Colonic mucosa (tissue), 4 donors: ENCODE data around the gene UNC5A. TPM values are rescaled to one million over a fixed set of nuclear protein-coding genes. Genes with fewer than 3 reads are reported as not detected.

ENCODE experiments used
- DNase-seq: peaks from one replicate; pipeline ENCODE4 v3.0.0-alpha.2; 2020
- H3K27ac ChIP-seq: fragments of 200-600 bp; one replicate; pipeline ENCODE4 v1.8.0; 2021
- H3K27me3 ChIP-seq: fragments of 200-600 bp; one replicate; pipeline ENCODE4 v1.8.0; 2021
- H3K36me3 ChIP-seq: fragments of 200-600 bp; one replicate; pipeline ENCODE4 v1.8.0; 2021
- H3K4me1 ChIP-seq: fragments of 200-600 bp; one replicate; pipeline ENCODE4 v1.8.0; 2021; ENCODE audit warnings: mild to moderate bottlenecking
- H3K4me3 ChIP-seq: fragments of 200-600 bp; one replicate; pipeline ENCODE4 v1.8.0; 2021
- H3K9ac ChIP-seq, 2 donors: one replicate each; pipeline ENCODE4 v1.7.0; 2013; ENCODE audit warnings: control low read depth in 2 of 2, low read depth in 2 of 2, low read length in 2 of 2
- H3K9me3 ChIP-seq: fragments of 200-600 bp; one replicate; pipeline ENCODE4 v1.8.0; 2021
- CTCF ChIP-seq: fragments of 200-600 bp; IDR thresholded peaks from one replicate; pipeline ENCODE4 v1.8.0; 2022; ENCODE audit warnings: antibody characterized with exemption, mild to moderate bottlenecking
- intact Hi-C: fragments of 100-400 bp; cut with DNase I; formaldehyde crosslinking; loops from one replicate; pipeline ENCODE4 v1.14.1; 2022
- total RNA-seq, 2 donors: library from RNA; stranded (reverse); fragmentation: NEBNext Ultra II Directional in 1 of 2; extraction: Animal tissue kit (Norgen Biotek cat#: 25700) in 1 of 2; gene quantifications; one replicate each; pipeline ENCODE4 v1.2.1, GENCODE V29; 2021
- donor health status: healthy.
- donor health status: DM: no; HTN: no; CAD: no.
- donor health status: DM: no; HTN: no; CAD: no.

Gene UNC5A
- total RNA-seq, 2 donors from 2014 or later = not detected

- Histone ChIP-seq H3K4me3 (no peak overlapping the region), H3K27ac (no peak overlapping the region), H3K36me3 (no peaks in the 10 kb centered on the region), H3K4me1 (no peaks in the 10 kb centered on the region), H3K9me3 (no peaks in the 10 kb centered on the region), H3K27me3 (peaks cover 4% of the 10 kb centered on the region), H3K9ac (no peak overlapping the region)
- no peak for TF ChIP-seq CTCF
- intact Hi-C loops = no loop called here
- DNase-seq = no peak
These were observed 10.9 kb upstream of the UNC5A start for GRCh38 chr5:176799488-176799887.

GRCh38 chr5:176800024-176800423 lies 10.3 kb upstream of the UNC5A start:
- TF ChIP-seq CTCF = no peak
- H3K27me3 ChIP-seq = peaks cover 4% of the 10 kb centered on the region
- intact Hi-C loops = no loop called here

GRCh38 chr5:176802116-176802784 lies 8.1 kb upstream of the UNC5A start:
- no peaks in the 10 kb centered on the region for H3K4me1 ChIP-seq
- no peak for TF ChIP-seq CTCF
- no peaks in the 10 kb centered on the region for H3K36me3 ChIP-seq
- peaks cover 4% of the 10 kb centered on the region for H3K27me3 ChIP-seq
- no peak overlapping the region for H3K4me3 ChIP-seq
- no peak overlapping the region for H3K27ac ChIP-seq
- DNase-seq = no peak
- no peaks in the 10 kb centered on the region for H3K9me3 ChIP-seq
- no peak overlapping the region for H3K9ac ChIP-seq
- intact Hi-C loops = no loop called here

More at GRCh38 chr5:176800024-176800423, 10.3 kb upstream of the UNC5A start:
- H3K36me3 ChIP-seq = no peaks in the 10 kb centered on the region
- H3K27ac ChIP-seq = no peak overlapping the region
- no peak overlapping the region for H3K4me3 ChIP-seq
- no peak overlapping the region for H3K9ac ChIP-seq
- no peak for DNase-seq
- no peaks in the 10 kb centered on the region for H3K4me1 ChIP-seq
- H3K9me3 ChIP-seq = no peaks in the 10 kb centered on the region

- TF ChIP-seq CTCF = no peak
- no peak for DNase-seq
- H3K27me3 ChIP-seq = no peaks in the 10 kb centered on the region
These were observed 7.1 kb upstream of the UNC5A start for GRCh38 chr5:176803068-176803942.

GRCh38 chr5:176803943-176804498 lies 6.3 kb upstream of the UNC5A start:
- no peak for TF ChIP-seq CTCF
- DNase-seq = no peak
- Histone ChIP-seq H3K4me3 (no peak overlapping the region), H3K27ac (no peak overlapping the region), H3K9me3 (no peaks in the 10 kb centered on the region), H3K27me3 (no peaks in the 10 kb centered on the region), H3K9ac (no peak overlapping the region), H3K4me1 (no peaks in the 10 kb centered on the region), H3K36me3 (no peaks in the 10 kb centered on the region)
- intact Hi-C loops = no loop called here

More at GRCh38 chr5:176803068-176803942, 7.1 kb upstream of the UNC5A start:
- H3K36me3 ChIP-seq = no peaks in the 10 kb centered on the region
- H3K9ac ChIP-seq = no peak overlapping the region
- H3K27ac ChIP-seq = no peak overlapping the region
- intact Hi-C loops = no loop called here
- H3K4me3 ChIP-seq = no peak overlapping the region
- no peaks in the 10 kb centered on the region for H3K4me1 ChIP-seq
- no peaks in the 10 kb centered on the region for H3K9me3 ChIP-seq
